Measurements from ENCODE around the gene SHB.
A peak's percentile ranks its signal among the peaks of the same experiment; 100 is the strongest.

Gene SHB

DNA sequence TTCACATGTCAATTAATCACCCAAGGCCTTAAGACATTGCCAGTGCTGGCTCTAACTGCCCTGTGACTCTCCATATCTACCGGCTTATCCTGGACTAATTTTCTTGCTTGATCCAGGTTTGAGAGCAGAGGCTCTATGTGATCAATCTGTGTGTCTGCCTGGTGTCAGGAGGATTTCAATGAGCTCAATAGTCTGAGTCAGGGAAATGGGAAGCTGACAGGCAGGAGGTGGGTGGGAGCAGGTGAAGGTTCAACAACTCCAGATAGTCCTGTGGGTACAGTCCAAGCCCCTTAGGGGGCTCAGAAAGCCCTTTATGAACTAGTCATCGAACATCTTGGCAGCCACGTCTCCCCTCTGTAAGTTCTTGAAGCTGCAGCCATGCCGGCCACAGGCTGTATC, 72.2 kb downstream of the SHB start:
- TF ChIP-seq, protein P1, sequence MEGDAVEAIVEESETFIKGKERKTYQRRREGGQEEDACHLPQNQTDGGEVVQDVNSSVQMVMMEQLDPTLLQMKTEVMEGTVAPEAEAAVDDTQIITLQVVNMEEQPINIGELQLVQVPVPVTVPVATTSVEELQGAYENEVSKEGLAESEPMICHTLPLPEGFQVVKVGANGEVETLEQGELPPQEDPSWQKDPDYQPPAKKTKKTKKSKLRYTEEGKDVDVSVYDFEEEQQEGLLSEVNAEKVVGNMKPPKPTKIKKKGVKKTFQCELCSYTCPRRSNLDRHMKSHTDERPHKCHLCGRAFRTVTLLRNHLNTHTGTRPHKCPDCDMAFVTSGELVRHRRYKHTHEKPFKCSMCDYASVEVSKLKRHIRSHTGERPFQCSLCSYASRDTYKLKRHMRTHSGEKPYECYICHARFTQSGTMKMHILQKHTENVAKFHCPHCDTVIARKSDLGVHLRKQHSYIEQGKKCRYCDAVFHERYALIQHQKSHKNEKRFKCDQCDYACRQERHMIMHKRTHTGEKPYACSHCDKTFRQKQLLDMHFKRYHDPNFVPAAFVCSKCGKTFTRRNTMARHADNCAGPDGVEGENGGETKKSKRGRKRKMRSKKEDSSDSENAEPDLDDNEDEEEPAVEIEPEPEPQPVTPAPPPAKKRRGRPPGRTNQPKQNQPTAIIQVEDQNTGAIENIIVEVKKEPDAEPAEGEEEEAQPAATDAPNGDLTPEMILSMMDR (conservative IDR thresholded peaks at IDR 0.05) = no peak
- H3K27ac ChIP-seq = no peak overlapping the region

DNA sequence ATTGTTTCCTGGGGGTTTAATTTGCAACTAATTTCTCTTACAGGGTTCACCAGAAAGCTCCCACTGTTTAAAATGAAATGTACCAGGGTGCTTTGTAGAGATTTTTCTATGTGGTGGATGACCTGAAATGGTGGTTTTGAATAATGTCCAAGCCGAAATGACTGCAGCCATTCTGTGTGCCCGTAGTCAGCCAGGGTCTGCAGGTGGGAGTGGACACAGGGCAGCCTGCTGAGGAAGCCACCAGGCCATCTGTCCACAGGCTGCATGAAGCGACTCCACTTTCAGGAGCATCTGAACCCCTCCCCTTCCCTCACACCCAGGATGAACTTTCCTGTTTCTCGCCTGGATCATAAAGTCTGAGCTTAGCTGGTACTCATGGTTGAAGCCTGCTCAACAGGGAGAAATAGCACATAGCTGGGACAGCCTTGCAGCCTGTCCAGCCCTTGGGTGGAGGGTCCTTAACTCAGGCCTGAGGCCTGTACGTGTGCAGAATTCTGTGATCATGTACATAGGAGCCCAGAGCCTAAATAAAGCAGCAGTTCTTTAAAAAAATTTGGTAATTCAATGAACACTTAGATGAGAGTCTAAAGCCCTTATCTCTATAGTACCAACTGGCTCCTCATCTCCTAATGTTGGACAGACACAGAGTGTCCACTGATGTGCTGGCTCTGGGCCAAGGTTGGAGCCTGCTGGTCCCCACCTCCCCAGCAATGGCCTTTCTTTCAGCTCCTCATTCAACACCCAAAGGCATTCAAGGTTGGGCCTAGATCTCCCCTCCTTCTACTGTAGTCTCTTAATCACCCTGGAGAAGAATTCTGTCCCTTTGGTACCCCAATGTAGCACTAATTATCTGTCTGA, 72.8 kb downstream of the SHB start:
- TF ChIP-seq, protein P1 (conservative IDR thresholded peaks at IDR 0.05) = no peak
- H3K27ac ChIP-seq = no peak overlapping the region

DNA sequence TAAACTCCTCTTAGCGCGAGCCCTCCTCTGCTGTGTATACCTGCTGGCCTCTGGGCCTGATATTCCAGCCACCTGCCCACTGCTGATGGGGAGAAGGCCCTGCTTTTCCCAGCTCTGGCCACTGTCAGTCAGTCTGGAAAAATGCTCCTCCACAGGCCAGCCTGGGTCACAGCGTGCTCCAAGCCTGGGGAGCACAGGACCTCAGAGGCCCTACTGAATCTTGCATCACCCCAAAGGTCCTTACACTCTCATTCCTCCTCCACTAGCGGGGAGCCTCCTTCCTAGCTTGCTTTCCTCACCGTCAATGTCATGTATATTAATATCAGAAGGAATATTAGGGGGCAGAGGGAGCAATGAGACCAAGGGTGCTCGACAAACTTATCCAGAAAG, 73.7 kb downstream of the SHB start:
- peak overlapping the region; percentile 10; the same call in 1 of the 2 replicates for H3K27ac ChIP-seq
- TF ChIP-seq, protein P1 (conservative IDR thresholded peaks at IDR 0.05) = no peak

DNA sequence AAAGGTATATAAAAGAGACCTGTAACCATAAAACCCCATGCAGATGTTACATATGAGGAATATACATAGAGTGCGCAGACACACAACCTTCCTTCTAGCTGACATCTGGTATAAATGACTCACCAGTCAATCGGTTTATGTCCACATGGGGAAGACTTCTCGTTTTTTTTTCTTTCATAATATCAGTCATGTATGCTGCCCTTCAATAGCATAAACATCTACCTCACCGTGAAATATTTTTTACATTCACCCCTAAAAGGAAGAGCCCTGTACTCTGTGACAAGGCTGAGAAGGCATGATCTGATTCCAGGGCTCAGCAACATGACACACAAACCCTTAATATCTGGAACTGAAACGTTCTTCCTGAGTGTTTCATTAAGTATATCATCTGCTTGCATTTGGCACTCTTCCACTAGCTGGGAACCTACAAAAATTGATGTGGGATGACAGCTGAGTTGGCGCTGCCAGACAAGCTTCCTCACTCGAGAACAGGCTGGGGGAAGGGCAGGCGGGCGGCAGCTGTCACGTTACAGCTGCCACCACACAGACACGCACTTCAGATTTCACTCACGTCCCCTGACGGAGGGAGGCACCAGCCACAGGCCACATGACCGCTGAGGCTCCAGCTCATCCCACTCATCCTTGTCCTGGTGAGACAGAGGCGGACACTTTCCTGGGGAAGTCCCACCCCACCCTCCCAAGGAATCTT, 74.2 kb downstream of the SHB start:
- H3K27ac ChIP-seq = peak overlapping the region; percentile 10; the same call in 1 of the 2 replicates
- TF ChIP-seq, protein P1 (conservative IDR thresholded peaks at IDR 0.05) = no peak

DNA sequence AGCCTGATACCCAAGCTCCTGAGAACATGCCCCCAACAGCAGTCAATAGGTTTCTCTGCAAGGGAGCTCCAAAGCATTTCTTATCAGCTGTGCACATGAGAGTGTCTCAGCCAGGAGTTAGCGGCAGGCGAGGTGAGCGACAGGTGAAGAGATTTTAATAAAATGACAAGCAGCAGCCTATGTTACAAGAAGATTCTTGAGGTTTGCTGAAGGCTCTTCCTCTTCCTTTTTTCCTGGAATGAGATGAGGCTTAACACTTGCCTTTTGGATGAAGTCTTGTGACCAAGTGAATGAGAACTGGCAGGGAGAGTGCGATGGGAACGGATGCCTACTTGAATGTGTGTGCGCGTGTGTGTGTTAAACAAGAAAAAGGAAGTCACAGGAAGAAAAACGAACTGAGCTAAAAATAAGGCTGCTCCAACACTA, 76.1 kb downstream of the SHB start:
- H3K27ac ChIP-seq = no peak overlapping the region
- TF ChIP-seq, protein P1 (conservative IDR thresholded peaks at IDR 0.05) = no peak

DNA sequence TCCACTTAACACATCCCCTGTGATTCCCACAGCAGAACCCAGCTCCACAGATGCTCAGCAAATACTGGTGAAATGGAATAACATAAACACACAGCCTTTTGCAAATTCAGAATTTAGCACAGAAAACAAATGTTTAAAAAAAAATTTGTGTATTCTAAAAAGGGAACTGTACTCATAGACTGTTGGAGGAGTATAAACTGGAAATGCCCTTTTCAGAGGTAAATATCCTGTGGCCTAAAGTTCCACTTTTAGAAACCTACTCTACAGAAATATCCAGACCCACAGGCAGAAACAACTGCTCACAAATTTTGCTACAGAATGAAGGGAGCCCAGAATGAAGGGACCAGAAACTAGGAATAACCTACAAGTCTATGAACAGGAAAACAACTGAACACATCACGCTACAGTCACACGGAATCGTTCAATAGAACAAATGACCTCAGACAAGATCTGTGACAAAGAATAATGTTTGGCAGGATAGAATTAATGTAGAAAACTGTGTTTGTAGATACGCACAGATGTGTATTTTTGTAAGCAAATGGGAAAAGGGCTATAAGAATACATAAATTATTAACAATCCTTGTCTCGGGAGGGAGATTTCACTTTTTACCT, 78.5 kb downstream of the SHB start:
- H3K27ac ChIP-seq = no peak overlapping the region
- TF ChIP-seq, protein P1 (conservative IDR thresholded peaks at IDR 0.05) = no peak

DNA sequence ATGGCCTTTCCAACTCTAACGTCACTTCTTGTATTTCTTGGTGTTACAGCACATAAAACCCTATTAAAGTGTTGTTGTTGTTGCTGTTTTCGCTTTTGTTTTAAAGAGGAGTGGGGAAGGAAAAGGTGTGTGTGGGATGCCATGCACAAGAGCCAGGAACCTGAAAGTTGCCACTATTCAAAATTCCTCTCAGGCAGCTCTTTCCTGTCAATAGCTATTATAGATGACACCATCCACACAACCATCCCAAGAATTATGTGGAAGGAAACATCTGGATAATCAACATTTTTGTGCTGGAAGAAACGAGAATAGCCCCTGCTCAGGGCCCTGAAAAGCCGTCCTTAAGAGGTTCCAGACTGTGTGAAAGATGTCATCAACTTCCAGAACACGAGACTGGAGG, 79.3 kb downstream of the SHB start:
- TF ChIP-seq, protein P1 (conservative IDR thresholded peaks at IDR 0.05) = no peak
- H3K27ac ChIP-seq = no peak overlapping the region
